ENCODE data around the gene ACACA. TPM values are rescaled to one million over a fixed set of nuclear protein-coding genes. Genes with fewer than 3 reads are reported as not detected.

The ACACA gene
- total and polyA plus RNA-seq, 9 of the 15 experiments (the other 6 are each of a cell fraction or from before 2014, with no cell fraction given), result 35.9 to 135 (median 88.4) TPM

GRCh38 chr17:37239690-37240334 is 166.8 kb downstream of the ACACA start (continued):
- TF ChIP-seq SPI1 (IDR thresholded peaks at IDR 0.05; ENCODE audit: borderline replicate concordance, low read depth, low read length), result peak; percentile 8; the same call in 1 of the 2 replicates
- 0 out of 2 replicates have a peak, but pooled peaks have one; percentile 16 for TF ChIP-seq EP400 (IDR thresholded peaks at IDR 0.05)
- peak; percentile 79 for TF ChIP-seq ATF3 (IDR thresholded peaks at IDR 0.05)
- no peak for TF ChIP-seq ATF3 (CRISPR knock-in tag; conservative IDR thresholded peaks at IDR 0.05)
- TF ChIP-seq, protein P1, sequence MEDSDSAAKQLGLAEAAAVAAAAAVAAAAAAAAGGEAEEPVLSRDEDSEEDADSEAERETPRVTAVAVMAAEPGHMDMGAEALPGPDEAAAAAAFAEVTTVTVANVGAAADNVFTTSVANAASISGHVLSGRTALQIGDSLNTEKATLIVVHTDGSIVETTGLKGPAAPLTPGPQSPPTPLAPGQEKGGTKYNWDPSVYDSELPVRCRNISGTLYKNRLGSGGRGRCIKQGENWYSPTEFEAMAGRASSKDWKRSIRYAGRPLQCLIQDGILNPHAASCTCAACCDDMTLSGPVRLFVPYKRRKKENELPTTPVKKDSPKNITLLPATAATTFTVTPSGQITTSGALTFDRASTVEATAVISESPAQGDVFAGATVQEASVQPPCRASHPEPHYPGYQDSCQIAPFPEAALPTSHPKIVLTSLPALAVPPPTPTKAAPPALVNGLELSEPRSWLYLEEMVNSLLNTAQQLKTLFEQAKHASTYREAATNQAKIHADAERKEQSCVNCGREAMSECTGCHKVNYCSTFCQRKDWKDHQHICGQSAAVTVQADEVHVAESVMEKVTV (CRISPR knock-in tag; IDR thresholded peaks at IDR 0.05), result 0 out of 2 replicates have a peak, but pooled peaks have one; percentile 22
- TF ChIP-seq, protein P2, sequence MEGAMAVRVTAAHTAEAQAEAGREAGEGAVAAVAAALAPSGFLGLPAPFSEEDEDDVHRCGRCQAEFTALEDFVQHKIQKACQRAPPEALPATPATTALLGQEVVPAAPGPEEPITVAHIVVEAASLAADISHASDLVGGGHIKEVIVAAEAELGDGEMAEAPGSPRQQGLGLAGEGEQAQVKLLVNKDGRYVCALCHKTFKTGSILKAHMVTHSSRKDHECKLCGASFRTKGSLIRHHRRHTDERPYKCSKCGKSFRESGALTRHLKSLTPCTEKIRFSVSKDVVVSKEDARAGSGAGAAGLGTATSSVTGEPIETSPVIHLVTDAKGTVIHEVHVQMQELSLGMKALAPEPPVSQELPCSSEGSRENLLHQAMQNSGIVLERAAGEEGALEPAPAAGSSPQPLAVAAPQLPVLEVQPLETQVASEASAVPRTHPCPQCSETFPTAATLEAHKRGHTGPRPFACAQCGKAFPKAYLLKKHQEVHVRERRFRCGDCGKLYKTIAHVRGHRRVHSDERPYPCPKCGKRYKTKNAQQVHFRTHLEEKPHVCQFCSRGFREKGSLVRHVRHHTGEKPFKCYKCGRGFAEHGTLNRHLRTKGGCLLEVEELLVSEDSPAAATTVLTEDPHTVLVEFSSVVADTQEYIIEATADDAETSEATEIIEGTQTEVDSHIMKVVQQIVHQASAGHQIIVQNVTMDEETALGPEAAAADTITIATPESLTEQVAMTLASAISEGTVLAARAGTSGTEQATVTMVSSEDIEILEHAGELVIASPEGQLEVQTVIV (CRISPR knock-in tag; IDR thresholded peaks at IDR 0.05; ENCODE audit: borderline replicate concordance), result 0 out of 2 replicates have a peak, but pooled peaks have one; percentile 10
- peak; percentile 19; the same call in 1 of the 2 replicates for TF ChIP-seq HMBOX1 (IDR thresholded peaks at IDR 0.05)
- peak; percentile 82 for TF ChIP-seq ZZZ3 (IDR thresholded peaks at IDR 0.05)
- TF ChIP-seq PTBP1 (IDR thresholded peaks at IDR 0.05; ENCODE audit: low read depth, low read length), result no peak
- TF ChIP-seq LEF1 (IDR thresholded peaks at IDR 0.05), result 0 out of 2 replicates have a peak, but pooled peaks have one; percentile 23
- TF ChIP-seq, protein P3, sequence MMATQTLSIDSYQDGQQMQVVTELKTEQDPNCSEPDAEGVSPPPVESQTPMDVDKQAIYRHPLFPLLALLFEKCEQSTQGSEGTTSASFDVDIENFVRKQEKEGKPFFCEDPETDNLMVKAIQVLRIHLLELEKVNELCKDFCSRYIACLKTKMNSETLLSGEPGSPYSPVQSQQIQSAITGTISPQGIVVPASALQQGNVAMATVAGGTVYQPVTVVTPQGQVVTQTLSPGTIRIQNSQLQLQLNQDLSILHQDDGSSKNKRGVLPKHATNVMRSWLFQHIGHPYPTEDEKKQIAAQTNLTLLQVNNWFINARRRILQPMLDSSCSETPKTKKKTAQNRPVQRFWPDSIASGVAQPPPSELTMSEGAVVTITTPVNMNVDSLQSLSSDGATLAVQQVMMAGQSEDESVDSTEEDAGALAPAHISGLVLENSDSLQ (IDR thresholded peaks at IDR 0.05), result peak; percentile 23; the same call in 1 of the 2 replicates
- TF ChIP-seq ZNF212 (CRISPR knock-in tag; IDR thresholded peaks at IDR 0.05), result no peak
- TF ChIP-seq, protein P4, sequence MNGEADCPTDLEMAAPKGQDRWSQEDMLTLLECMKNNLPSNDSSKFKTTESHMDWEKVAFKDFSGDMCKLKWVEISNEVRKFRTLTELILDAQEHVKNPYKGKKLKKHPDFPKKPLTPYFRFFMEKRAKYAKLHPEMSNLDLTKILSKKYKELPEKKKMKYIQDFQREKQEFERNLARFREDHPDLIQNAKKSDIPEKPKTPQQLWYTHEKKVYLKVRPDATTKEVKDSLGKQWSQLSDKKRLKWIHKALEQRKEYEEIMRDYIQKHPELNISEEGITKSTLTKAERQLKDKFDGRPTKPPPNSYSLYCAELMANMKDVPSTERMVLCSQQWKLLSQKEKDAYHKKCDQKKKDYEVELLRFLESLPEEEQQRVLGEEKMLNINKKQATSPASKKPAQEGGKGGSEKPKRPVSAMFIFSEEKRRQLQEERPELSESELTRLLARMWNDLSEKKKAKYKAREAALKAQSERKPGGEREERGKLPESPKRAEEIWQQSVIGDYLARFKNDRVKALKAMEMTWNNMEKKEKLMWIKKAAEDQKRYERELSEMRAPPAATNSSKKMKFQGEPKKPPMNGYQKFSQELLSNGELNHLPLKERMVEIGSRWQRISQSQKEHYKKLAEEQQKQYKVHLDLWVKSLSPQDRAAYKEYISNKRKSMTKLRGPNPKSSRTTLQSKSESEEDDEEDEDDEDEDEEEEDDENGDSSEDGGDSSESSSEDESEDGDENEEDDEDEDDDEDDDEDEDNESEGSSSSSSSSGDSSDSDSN (IDR thresholded peaks at IDR 0.05; ENCODE audit: borderline replicate concordance in 1 of 2, low read depth in 2 of 2, low read length in 2 of 2), result no peak
- TF ChIP-seq, protein P5, sequence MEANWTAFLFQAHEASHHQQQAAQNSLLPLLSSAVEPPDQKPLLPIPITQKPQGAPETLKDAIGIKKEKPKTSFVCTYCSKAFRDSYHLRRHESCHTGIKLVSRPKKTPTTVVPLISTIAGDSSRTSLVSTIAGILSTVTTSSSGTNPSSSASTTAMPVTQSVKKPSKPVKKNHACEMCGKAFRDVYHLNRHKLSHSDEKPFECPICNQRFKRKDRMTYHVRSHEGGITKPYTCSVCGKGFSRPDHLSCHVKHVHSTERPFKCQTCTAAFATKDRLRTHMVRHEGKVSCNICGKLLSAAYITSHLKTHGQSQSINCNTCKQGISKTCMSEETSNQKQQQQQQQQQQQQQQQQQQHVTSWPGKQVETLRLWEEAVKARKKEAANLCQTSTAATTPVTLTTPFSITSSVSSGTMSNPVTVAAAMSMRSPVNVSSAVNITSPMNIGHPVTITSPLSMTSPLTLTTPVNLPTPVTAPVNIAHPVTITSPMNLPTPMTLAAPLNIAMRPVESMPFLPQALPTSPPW (CRISPR knock-in tag; IDR thresholded peaks at IDR 0.05), result 0 out of 2 replicates have a peak, but pooled peaks have one; percentile 18

Measured in K562 (cell line).